CD14-positive monocyte (primary cell): ENCODE data around the gene EEIG2. TPM values are rescaled to one million over a fixed set of nuclear protein-coding genes. Genes with fewer than 3 reads are reported as not detected.

Experiments
- DNase-seq, 3 donors: peaks; one replicate each; pipeline ENCODE4 v3.0.0-alpha.2; 2011 to 2022
- H2AFZ ChIP-seq: 2 replicates; pipeline ENCODE4 v1.6.0; 2012; ENCODE audit warnings: mild to moderate bottlenecking, low read depth, low read length, inconsistent platforms; ENCODE audit not compliant: insufficient read depth, poor library complexity, severe bottlenecking
- H3K27ac ChIP-seq, 2 donors: 1 replicate in 1 of 2; 2 replicates in 1 of 2; pipeline ENCODE4 v1.5.1; 2012 to 2013; ENCODE audit warnings: low read length in 2 of 2, control low read depth in 1 of 2, inconsistent platforms in 1 of 2, low read depth in 1 of 2, mild to moderate bottlenecking in 1 of 2
- H3K27me3 ChIP-seq, 2 donors: one replicate each; pipeline versions ENCODE4 v1.6.0 to v1.6.1; 2011 to 2013; ENCODE audit warnings: low read length in 2 of 2; ENCODE audit not compliant: control insufficient read depth in 2 of 2, insufficient read depth in 2 of 2
- H3K36me3 ChIP-seq, 2 donors: replicated peaks in 1 of 2; 1 replicate in 1 of 2; 2 replicates in 1 of 2; pipeline versions ENCODE4 v1.5.1 to v1.6.1; 2012 to 2013; ENCODE audit warnings: low read length in 2 of 2, control low read depth in 1 of 2, inconsistent platforms in 1 of 2, mild to moderate bottlenecking in 1 of 2; ENCODE audit not compliant: insufficient read depth in 2 of 2, control insufficient read depth in 1 of 2
- H3K4me1 ChIP-seq, 2 donors: 1 replicate in 1 of 2; 2 replicates in 1 of 2; pipeline versions ENCODE4 v1.5.1 to v1.6.1; 2012 to 2013; ENCODE audit warnings: low read length in 2 of 2, control low read depth in 1 of 2, inconsistent platforms in 1 of 2, mild to moderate bottlenecking in 1 of 2, moderate library complexity in 1 of 2; ENCODE audit not compliant: insufficient read depth in 2 of 2, control insufficient read depth in 1 of 2
- H3K4me2 ChIP-seq: replicated peaks from 2 replicates; pipeline ENCODE3; 2012; ENCODE audit warnings: low read length, moderate library complexity, mild to moderate bottlenecking; ENCODE audit not compliant: poor library complexity, severe bottlenecking; ENCODE audit errors: extremely low read depth
- H3K4me3 ChIP-seq, 3 experiments: fragments of 200-600 bp in 1 of 3; sonication (generic) in 1 of 3; replicated peaks in 1 of 3; 1 replicate in 2 of 3; 2 replicates in 1 of 3; pipeline ENCODE4 v1.5.1; 2011 to 2013; ENCODE audit warnings: low read length in 3 of 3, mild to moderate bottlenecking in 3 of 3, control low read depth in 2 of 3, low read depth in 2 of 3, inconsistent platforms in 1 of 3, moderate library complexity in 1 of 3
- H3K79me2 ChIP-seq: 2 replicates; pipeline ENCODE4 v1.6.0; 2012; ENCODE audit warnings: mild to moderate bottlenecking, control low read depth, inconsistent platforms, low read length, moderate library complexity; ENCODE audit not compliant: insufficient read depth
- H3K9ac ChIP-seq: 2 replicates; pipeline ENCODE4 v1.6.0; 2017; ENCODE audit warnings: low read length, mild to moderate bottlenecking; ENCODE audit not compliant: insufficient read depth, poor library complexity, severe bottlenecking
- H3K9me3 ChIP-seq, 2 donors: replicated peaks in 1 of 2; 1 replicate in 1 of 2; 2 replicates in 1 of 2; pipeline versions ENCODE4 v1.5.1 to v1.6.1; 2012 to 2013; ENCODE audit warnings: low read length in 2 of 2, control low read depth in 1 of 2; ENCODE audit not compliant: control insufficient read depth in 1 of 2, insufficient read depth in 1 of 2
- H4K20me1 ChIP-seq: 2 replicates; pipeline ENCODE4 v1.6.0; 2012; ENCODE audit warnings: mild to moderate bottlenecking, low read length, control low read depth, moderate library complexity; ENCODE audit not compliant: insufficient read depth
- H3K27ac Mint-ChIP-seq, 7 donors: one replicate each; pipeline ENCODE4 v1.8.0; 2020; ENCODE audit warnings: mild to moderate bottlenecking in 7 of 7, mixed read lengths in 7 of 7, moderate library complexity in 6 of 7, inconsistent platforms in 2 of 7
- H3K27me3 Mint-ChIP-seq, 3 donors: one replicate each; pipeline ENCODE4 v1.8.0; 2021 to 2022; ENCODE audit warnings: low read depth in 3 of 3, mild to moderate bottlenecking in 3 of 3, mixed read lengths in 3 of 3, moderate library complexity in 3 of 3, inconsistent platforms in 1 of 3
- H3K36me3 Mint-ChIP-seq, 2 donors: one replicate each; pipeline ENCODE4 v1.8.0; 2020; ENCODE audit warnings: mixed read lengths in 2 of 2, inconsistent platforms in 1 of 2, mild to moderate bottlenecking in 1 of 2
- H3K4me1 Mint-ChIP-seq: one replicate; pipeline ENCODE4 v1.8.0; 2020; ENCODE audit warnings: mild to moderate bottlenecking, mixed read lengths
- H3K4me3 Mint-ChIP-seq, 2 donors: one replicate each; pipeline ENCODE4 v1.8.0; 2020; ENCODE audit warnings: mild to moderate bottlenecking in 2 of 2, mixed read lengths in 2 of 2, moderate library complexity in 1 of 2
- H3K9me3 Mint-ChIP-seq, 7 donors: one replicate each; pipeline ENCODE4 v1.8.0; 2020 to 2022; ENCODE audit warnings: mixed read lengths in 7 of 7, mild to moderate bottlenecking in 6 of 7, moderate library complexity in 6 of 7, inconsistent platforms in 2 of 7
- WGBS: methylation state at CpG from one replicate; pipeline ENCODE4 v1.1.5; 2013; ENCODE audit warnings: missing lambda C conversion rate; ENCODE audit not compliant: insufficient coverage; 5-methylcytosine and 5-hydroxymethylcytosine counted together
- intact Hi-C, 2 donors: fragments of 100-400 bp; cut with micrococcal nuclease; formaldehyde crosslinking; loops; one replicate each; pipeline versions ENCODE4 v1.15.0 to v1.15.1; 2023
- polyA plus RNA-seq, 3 donors: library from polyadenylated mRNA; depleted of rRNA in 1 of 3; unstranded in 2 of 3; stranded (reverse) in 1 of 3; fragments of 300-500 nt in 2 of 3; fragments of >200 nt in 1 of 3; fragmentation: Illumina TruSeq in 2 of 3; gene quantifications; 1 replicate in 2 of 3; 2 replicates in 1 of 3; pipeline ENCODE4 v1.2.3, GENCODE V29; 2012 to 2021
- TF ChIP-seq, protein P1 (sequence below): fragments of 200-600 bp; IDR thresholded peaks from one replicate; pipeline ENCODE4 v1.8.0; 2022; ENCODE audit warnings: antibody characterized with exemption, mild to moderate bottlenecking

Gene EEIG2
- polyA plus RNA-seq, 3 donors: 1.4 to 8.4 (median 4.3) TPM

DNA sequence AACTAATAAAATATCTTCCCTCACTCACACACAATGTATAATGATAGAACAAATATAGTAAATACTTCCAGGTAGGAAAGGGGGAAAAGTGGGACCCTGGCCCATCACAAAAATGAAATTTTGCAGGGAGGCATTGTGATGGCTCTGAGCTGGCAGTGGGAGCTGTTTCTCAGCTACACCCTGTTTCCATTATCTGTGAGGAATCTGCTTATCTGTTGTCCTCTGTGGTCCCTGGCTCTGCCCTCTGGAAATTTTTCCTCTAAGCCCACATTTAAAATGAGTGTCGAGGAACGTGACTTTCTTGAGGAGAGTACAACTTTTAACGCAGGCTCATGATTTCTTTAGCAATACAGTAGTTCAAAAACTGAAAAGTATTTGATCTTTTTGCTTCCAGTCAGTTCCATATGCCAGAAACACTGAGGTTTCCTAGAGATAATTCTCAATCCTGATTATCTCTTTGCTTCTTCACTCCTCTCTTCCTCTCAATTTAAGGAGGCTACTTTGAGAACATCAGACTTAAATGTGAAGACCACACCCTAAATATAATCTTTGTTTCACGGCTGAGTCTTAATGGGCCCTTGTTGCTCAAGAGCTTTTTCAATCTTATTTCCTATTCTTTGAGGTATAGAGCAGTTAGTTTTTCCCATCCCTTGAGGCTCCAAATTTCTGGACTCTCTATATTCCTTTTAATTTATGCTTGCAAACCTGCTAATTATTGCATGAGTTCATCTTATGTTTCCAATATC, 5.0 kb upstream of the EEIG2 start:
- H3K27ac Mint-ChIP-seq: peak overlapping the region in 6 of 7 donors; percentile 14 to 73 (median 34)
- H3K36me3 ChIP-seq: no peaks in the 10 kb centered on the region
- H3K4me2 ChIP-seq: no peak overlapping the region
- intact Hi-C loops: loop anchor here in 1 of 2 donors (5.0 kb wide), 1 partner anchor 37 kb away; no protein-coding TSS in a partner anchor
- peak overlapping the region in 1 of 2 donors; percentile 14 for H3K27ac ChIP-seq
- no peaks in the 10 kb centered on the region for H3K27me3 Mint-ChIP-seq
- H2AFZ ChIP-seq: no peak overlapping the region
- H4K20me1 ChIP-seq: no peaks in the 10 kb centered on the region
- no peaks in the 10 kb centered on the region for H3K9me3 ChIP-seq
- no peak overlapping the region for H3K4me3 ChIP-seq
- H3K9ac ChIP-seq: no peak overlapping the region
- TF ChIP-seq, protein P1, sequence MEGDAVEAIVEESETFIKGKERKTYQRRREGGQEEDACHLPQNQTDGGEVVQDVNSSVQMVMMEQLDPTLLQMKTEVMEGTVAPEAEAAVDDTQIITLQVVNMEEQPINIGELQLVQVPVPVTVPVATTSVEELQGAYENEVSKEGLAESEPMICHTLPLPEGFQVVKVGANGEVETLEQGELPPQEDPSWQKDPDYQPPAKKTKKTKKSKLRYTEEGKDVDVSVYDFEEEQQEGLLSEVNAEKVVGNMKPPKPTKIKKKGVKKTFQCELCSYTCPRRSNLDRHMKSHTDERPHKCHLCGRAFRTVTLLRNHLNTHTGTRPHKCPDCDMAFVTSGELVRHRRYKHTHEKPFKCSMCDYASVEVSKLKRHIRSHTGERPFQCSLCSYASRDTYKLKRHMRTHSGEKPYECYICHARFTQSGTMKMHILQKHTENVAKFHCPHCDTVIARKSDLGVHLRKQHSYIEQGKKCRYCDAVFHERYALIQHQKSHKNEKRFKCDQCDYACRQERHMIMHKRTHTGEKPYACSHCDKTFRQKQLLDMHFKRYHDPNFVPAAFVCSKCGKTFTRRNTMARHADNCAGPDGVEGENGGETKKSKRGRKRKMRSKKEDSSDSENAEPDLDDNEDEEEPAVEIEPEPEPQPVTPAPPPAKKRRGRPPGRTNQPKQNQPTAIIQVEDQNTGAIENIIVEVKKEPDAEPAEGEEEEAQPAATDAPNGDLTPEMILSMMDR: no peak
- H3K9me3 Mint-ChIP-seq: peaks cover 0 to 2% (median 0%) of the 10 kb centered on the region in 7 donors
- no peaks in the 10 kb centered on the region for H3K27me3 ChIP-seq
- H3K36me3 Mint-ChIP-seq: peaks cover 0 to 3% of the 10 kb centered on the region in 2 donors
- no peak overlapping the region for H3K4me3 Mint-ChIP-seq
- peaks cover 10% of the 10 kb centered on the region for H3K4me1 Mint-ChIP-seq
- no peaks in the 10 kb centered on the region for H3K79me2 ChIP-seq
- H3K4me1 ChIP-seq: peaks cover 73 to 82% of the 10 kb centered on the region in 2 donors
- DNase-seq: no peak
- WGBS: no CpG with 5 or more reads among the region's 4 CpGs

DNA sequence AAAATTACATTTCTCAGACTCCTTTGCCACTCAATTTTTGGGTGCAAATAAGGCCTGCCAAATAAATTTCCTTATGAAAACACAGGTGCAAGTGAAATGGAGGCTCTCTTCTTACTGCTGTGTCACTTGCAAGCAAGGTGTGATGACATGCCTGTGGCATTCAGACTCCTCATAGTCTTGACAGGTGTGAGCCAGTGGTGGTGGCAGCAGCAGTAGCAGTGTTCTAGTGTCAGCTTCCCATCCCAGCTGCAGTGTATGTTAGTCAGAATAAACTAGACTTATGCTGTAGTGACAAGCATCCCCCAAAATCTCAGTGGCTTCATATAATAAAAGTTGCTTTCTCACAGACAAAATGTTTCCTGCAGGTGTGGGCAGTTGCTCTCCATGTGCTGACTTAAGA, 3.8 kb upstream of the EEIG2 start:
- Histone ChIP-seq H3K79me2 (peaks cover 8% of the 10 kb centered on the region), H3K27ac (peak overlapping the region; percentile 87 to 90), H3K4me3 (peak overlapping the region in 1 of 3 experiments; percentile 37), H3K4me1 (peaks cover 77 to 87% of the 10 kb centered on the region in 2 donors), H3K9ac (no peak overlapping the region), H3K27me3 (no peaks in the 10 kb centered on the region), H3K36me3 (no peaks in the 10 kb centered on the region), H2AFZ (no peak overlapping the region), H3K4me2 (peak overlapping the region; percentile 36), H4K20me1 (peaks cover under 1% of the 10 kb centered on the region), H3K9me3 (no peaks in the 10 kb centered on the region)
- intact Hi-C loops: loop anchor here in 1 of 2 donors (5.0 kb wide), 1 partner anchor 36 kb away; no protein-coding TSS in a partner anchor
- peak in 1 of 3 donors; percentile 48 for DNase-seq
- no peak overlapping the region for H3K27ac Mint-ChIP-seq
- H3K4me1 Mint-ChIP-seq: peaks cover 15% of the 10 kb centered on the region
- H3K36me3 Mint-ChIP-seq: peaks cover 0 to 3% of the 10 kb centered on the region in 2 donors
- H3K9me3 Mint-ChIP-seq: peaks cover 0 to 2% (median 0%) of the 10 kb centered on the region in 7 donors
- TF ChIP-seq, protein P1: no peak
- H3K27me3 Mint-ChIP-seq: no peaks in the 10 kb centered on the region
- H3K4me3 Mint-ChIP-seq: no peak overlapping the region
